Endothelial cell of umbilical vein (primary cell): Measurements from ENCODE around the gene SEMA3E. TPM values are rescaled to one million over a fixed set of nuclear protein-coding genes. Genes with fewer than 3 reads are reported as not detected.

Source experiments
- BruUV-seq: library from RNA; stranded (reverse); fragments of 400-500 nt; replicated peaks from 2 replicates; lab custom pipeline; 2021; lab: Mats Ljungman, UMichigan
- CTCF ChIA-PET: fragments of 300-600, 350-600 bp; sonication (Branson Sonifier 250); formaldehyde crosslinking; loops from one replicate; lab custom pipeline; 2021; ENCODE audit warnings: antibody characterized with exemption, inconsistent platforms; lab: Charles Lee
- POLR2A ChIA-PET: fragments of 300-600, 350-600 bp; sonication (Branson Sonifier 250); formaldehyde crosslinking; loops from one replicate; lab custom pipeline; 2021; ENCODE audit warnings: antibody characterized with exemption, inconsistent platforms; lab: Charles Lee
- DNase-seq: peaks from one replicate; pipeline ENCODE4 v3.0.0-alpha.2; 2011; ENCODE audit warnings: low read depth, low spot score
- FAIRE-seq: peaks from 2 replicates; lab custom pipeline; 2011; peaks lifted over from hg19 to GRCh38; lab: Jason Lieb, UNC
- H2AFZ ChIP-seq: 2 replicates; pipeline ENCODE4 v1.6.0; 2012; ENCODE audit warnings: low read depth, low read length, control low read depth, inconsistent platforms
- H3K27ac ChIP-seq: 2 replicates; pipeline ENCODE4 v1.5.1; 2011; ENCODE audit warnings: low read depth, mild to moderate bottlenecking, control low read depth, low read length, moderate library complexity; ENCODE audit not compliant: insufficient read depth
- H3K27me3 ChIP-seq, 2 experiments: 2 replicates each; pipeline versions ENCODE4 v1.6.0 to v1.6.1; 2011; ENCODE audit warnings: low read length in 2 of 2, mixed read lengths in 1 of 2; ENCODE audit not compliant: control insufficient read depth in 2 of 2, insufficient read depth in 2 of 2
- H3K36me3 ChIP-seq, 2 experiments: 2 replicates in 1 of 2; 3 replicates in 1 of 2; pipeline ENCODE4 v1.5.1; 2011; ENCODE audit warnings: low read length in 2 of 2, mild to moderate bottlenecking in 1 of 2, moderate library complexity in 1 of 2; ENCODE audit not compliant: control insufficient read depth in 2 of 2, insufficient read depth in 2 of 2; ENCODE audit errors: extremely low read depth in 1 of 2
- H3K4me1 ChIP-seq: 3 replicates; pipeline ENCODE4 v1.5.1; 2011; ENCODE audit warnings: mild to moderate bottlenecking, low read length; ENCODE audit not compliant: control insufficient read depth, insufficient read depth; ENCODE audit errors: extremely low read depth
- H3K4me2 ChIP-seq: 2 replicates; pipeline ENCODE4 v1.6.1; 2011; ENCODE audit warnings: low read length, control low read depth, mixed read lengths; ENCODE audit not compliant: insufficient read depth
- H3K4me3 ChIP-seq, 3 experiments: fragments of 200-600 bp in 1 of 3; sonication (generic), shearing (Covaris generic) in 1 of 3; replicated peaks in 1 of 3; 2 replicates each; pipeline ENCODE4 v1.5.1; 2011 to 2016; ENCODE audit warnings: control low read depth in 3 of 3, low read length in 3 of 3, mild to moderate bottlenecking in 2 of 3, inconsistent platforms in 1 of 3, low read depth in 1 of 3, moderate library complexity in 1 of 3; ENCODE audit not compliant: insufficient read depth in 1 of 3
- H3K79me2 ChIP-seq: 2 replicates; pipeline ENCODE4 v1.6.0; 2012; ENCODE audit warnings: low read length, inconsistent platforms; ENCODE audit not compliant: control insufficient read depth, insufficient read depth
- H3K9ac ChIP-seq: replicated peaks from 2 replicates; pipeline ENCODE3; 2011; ENCODE audit warnings: low read length, control low read depth; ENCODE audit not compliant: insufficient read depth; ENCODE audit errors: extremely low read depth
- H3K9me1 ChIP-seq: replicated peaks from 3 replicates; pipeline ENCODE4 v1.6.0; 2011; ENCODE audit warnings: mild to moderate bottlenecking, low read length; ENCODE audit not compliant: control insufficient read depth, insufficient read depth; ENCODE audit errors: extremely low read depth
- H3K9me3 ChIP-seq: replicated peaks from 2 replicates; pipeline ENCODE4 v1.5.1; 2012; ENCODE audit warnings: low read length, inconsistent platforms; ENCODE audit not compliant: control insufficient read depth, insufficient read depth
- H4K20me1 ChIP-seq: replicated peaks from 2 replicates; pipeline ENCODE3; 2011; ENCODE audit warnings: mild to moderate bottlenecking, low read length; ENCODE audit not compliant: control insufficient read depth, insufficient read depth; ENCODE audit errors: extremely low read depth
- EZH2 ChIP-seq: IDR thresholded peaks from 2 replicates; pipeline ENCODE4 v1.6.1; 2012; ENCODE audit warnings: borderline replicate concordance, low read depth, mild to moderate bottlenecking, moderate library complexity, low read length, inconsistent platforms; ENCODE audit not compliant: severe bottlenecking
- FOS ChIP-seq: IDR thresholded peaks from 2 replicates; pipeline ENCODE4 v1.6.1; 2011; ENCODE audit warnings: mild to moderate bottlenecking, low read length, moderate library complexity, borderline replicate concordance; ENCODE audit not compliant: insufficient read depth
- GATA2 ChIP-seq: IDR thresholded peaks from 2 replicates; pipeline ENCODE4 v1.7.0; 2011; ENCODE audit warnings: low read depth, mild to moderate bottlenecking, moderate library complexity, mixed read lengths, low read length; ENCODE audit not compliant: insufficient read length, insufficient read depth
- JUN ChIP-seq: IDR thresholded peaks from 2 replicates; pipeline ENCODE4 v1.6.1; 2011; ENCODE audit warnings: borderline replicate concordance, low read depth; ENCODE audit not compliant: insufficient read length, insufficient read depth
- dilution Hi-C: fragments of 300-500 bp; cut with MboI; formaldehyde crosslinking; loops from one replicate; pipeline ENCODE4 v1.15.0; 2019; ENCODE audit warnings: low sequenced_read_pairs; ENCODE audit not compliant: extremely low pct_ligation_motif_present
- intact Hi-C: fragments of 100-400 bp; cut with micrococcal nuclease; formaldehyde crosslinking; loops from one replicate; pipeline ENCODE4 v1.10.0; 2022
- polyA plus RNA-seq, 4 experiments: library from polyadenylated mRNA; depleted of rRNA in 3 of 4; stranded (reverse) in 3 of 4; unstranded in 1 of 4; fragments of >200 nt; gene quantifications; 2 replicates each; pipeline versions ENCODE4 v1.2.1 to v1.2.3, GENCODE V29; 2011 to 2012; ENCODE audit warnings: missing spikeins in 1 of 4
- total RNA-seq: library from RNA; stranded (reverse); gene quantifications from 2 replicates; pipeline ENCODE4 v1.2.3, GENCODE V29; 2021

SEMA3E gene
- total and polyA plus RNA-seq, 2 donors (not counting 3 experiments of a cell fraction or from before 2014, with no cell fraction given), result not detected

DNA sequence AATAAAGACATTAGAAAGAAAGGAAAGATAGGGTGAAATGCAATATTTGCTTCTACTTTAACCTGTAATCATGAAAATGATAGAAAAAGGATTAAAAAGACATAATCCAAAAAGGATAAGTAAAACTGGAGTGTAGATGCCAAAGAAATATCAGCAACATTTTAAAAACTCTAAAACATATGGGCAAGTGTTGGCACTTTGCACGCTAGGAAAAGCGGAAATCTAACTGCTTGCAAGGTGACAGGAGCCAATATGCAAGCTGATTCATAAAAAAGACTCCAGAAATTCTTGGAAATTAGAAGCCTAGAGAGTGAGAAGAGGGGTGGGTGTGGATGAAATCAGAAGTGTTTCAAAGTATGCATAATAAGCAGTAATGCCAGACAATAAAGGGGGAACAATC is 161.1 kb downstream of the SEMA3E start:
- no TSS peak for BruUV-seq
- Histone ChIP-seq H3K4me3 (no peak overlapping the region), H3K27ac (no peak overlapping the region), H3K9me3 (no peaks in the 10 kb centered on the region), H4K20me1 (no peaks in the 10 kb centered on the region), H3K36me3 (no peaks in the 10 kb centered on the region), H3K27me3 (peaks cover 3 to 7% of the 10 kb centered on the region in 2 experiments), H2AFZ (no peak overlapping the region), H3K9ac (no peak overlapping the region), H3K4me2 (no peak overlapping the region), H3K9me1 (no peaks in the 10 kb centered on the region), H3K79me2 (no peaks in the 10 kb centered on the region), H3K4me1 (no peaks in the 10 kb centered on the region)
- FAIRE-seq (no peak), DNase-seq (no peak)
- intact Hi-C loops (no loop called here), dilution Hi-C loops (no loop called here)
- no peak for TF ChIP-seq FOS
- CTCF ChIA-PET, result no interaction called here
- POLR2A ChIA-PET, result no interaction called here

DNA sequence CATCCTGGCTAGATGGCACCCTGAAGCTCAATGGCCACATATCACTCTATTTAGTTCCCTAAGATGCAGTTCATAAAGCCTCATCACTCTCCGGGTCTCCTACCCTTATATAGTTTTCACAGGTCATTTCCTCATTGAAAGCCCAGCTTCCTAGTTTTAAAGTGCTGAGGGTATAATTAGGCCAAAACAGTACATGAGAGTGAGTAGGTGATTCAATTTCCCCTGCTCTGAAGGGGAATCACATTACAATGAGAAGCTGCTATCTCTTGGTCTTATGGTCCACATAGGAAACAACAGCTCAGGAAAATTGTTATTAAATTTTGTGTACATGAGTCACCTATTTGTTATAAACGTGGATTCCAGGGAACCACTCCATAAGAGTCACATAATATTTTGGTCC is 162.0 kb downstream of the SEMA3E start:
- no peaks in the 10 kb centered on the region for H3K9me3 ChIP-seq
- H3K9me1 ChIP-seq, result no peaks in the 10 kb centered on the region
- no peak overlapping the region for H3K27ac ChIP-seq
- H3K9ac ChIP-seq, result no peak overlapping the region
- TF ChIP-seq GATA2 (no peak), JUN (no peak), FOS (no peak), EZH2 (no peak)
- H3K36me3 ChIP-seq, result no peaks in the 10 kb centered on the region
- H2AFZ ChIP-seq, result no peak overlapping the region
- dilution Hi-C loops (no loop called here), intact Hi-C loops (no loop called here)
- CTCF ChIA-PET, result interaction anchor here (1.0 to 1.6 kb wide), 2 partner anchors 12 to 54 kb away, joined by 3 to 4 read pairs; no protein-coding TSS in a partner anchor
- FAIRE-seq, result no peak
- H3K4me1 ChIP-seq, result no peaks in the 10 kb centered on the region
- peaks cover 3 to 7% of the 10 kb centered on the region in 2 experiments for H3K27me3 ChIP-seq
- POLR2A ChIA-PET, result no interaction called here
- no TSS peak for BruUV-seq
- no peak overlapping the region for H3K4me3 ChIP-seq
- no peaks in the 10 kb centered on the region for H4K20me1 ChIP-seq
- no peak overlapping the region for H3K4me2 ChIP-seq
- no peaks in the 10 kb centered on the region for H3K79me2 ChIP-seq
- DNase-seq, result peak; percentile 10
